ENCODE measurements around the gene ACSS1. TPM values are rescaled to one million over a fixed set of nuclear protein-coding genes. Genes with fewer than 3 reads are reported as not detected.

The ACSS1 gene
- total RNA-seq, 1 donor from 2014 or later: 164 TPM

DNA sequence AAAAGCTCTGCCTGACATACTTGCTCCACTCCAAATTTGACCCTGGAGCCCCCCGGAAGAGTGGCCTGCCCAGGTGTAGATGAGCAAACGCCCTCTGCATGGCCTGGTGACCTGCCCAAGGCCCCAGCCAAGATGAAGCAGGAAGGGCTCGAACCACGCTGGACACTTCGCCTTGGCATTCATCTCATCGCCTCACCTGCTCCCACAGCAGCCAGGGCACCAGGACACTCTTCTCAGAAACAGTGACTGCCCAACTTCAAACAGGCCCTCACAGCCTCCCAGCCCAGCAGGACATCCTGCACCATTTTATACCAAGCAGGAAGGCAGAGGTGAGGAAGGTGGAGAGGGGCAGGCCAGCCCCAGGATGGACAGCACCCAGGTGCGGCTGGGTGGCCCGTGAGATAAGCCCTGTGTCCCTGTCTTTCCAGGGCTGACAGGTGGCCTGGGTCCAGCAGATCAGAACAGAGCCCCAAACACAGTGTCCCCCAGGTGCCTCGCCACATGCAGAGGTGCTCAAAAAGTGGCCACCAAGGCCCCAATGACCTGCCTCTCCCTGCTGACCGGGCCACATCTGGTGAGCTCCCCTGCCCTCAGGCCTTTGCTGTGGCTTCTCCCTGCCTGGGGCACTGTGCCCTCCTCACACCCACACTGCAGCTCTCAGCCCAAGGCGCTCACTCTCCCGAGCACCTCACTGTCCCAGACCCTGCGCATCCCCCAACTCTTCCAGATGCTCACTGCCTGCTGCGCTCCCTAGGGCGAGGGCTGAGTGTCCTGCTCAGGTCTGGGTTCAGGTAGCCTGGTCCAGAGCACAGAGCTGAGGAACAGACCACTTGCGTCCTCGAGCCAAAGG is 7.2 kb downstream of the ACSS1 start:
- intact Hi-C loops (cut with micrococcal nuclease): no loop called here
- no peak for DNase-seq
- ATAC-seq: no peak

DNA sequence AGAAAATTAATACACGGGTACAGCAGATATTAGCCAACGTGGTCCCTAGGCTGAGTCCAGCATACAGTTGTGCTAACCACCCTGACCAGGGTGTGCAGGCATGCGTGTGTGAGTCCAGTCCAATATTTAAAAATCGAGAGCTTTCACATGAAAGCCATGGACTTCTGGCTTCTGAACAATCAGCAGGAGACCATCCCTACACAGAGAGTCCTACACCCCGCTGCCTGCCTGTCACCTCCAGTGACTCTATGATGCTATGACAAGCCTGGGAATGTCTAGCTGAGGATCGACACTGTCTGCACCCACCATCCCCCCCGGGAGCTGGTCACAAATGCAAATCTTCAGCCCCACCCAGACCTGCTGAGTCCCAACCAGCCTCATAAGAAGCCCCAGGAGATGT is 7.9 kb downstream of the ACSS1 start:
- intact Hi-C loops (cut with micrococcal nuclease): no loop called here
- ATAC-seq: no peak
- DNase-seq: no peak

DNA sequence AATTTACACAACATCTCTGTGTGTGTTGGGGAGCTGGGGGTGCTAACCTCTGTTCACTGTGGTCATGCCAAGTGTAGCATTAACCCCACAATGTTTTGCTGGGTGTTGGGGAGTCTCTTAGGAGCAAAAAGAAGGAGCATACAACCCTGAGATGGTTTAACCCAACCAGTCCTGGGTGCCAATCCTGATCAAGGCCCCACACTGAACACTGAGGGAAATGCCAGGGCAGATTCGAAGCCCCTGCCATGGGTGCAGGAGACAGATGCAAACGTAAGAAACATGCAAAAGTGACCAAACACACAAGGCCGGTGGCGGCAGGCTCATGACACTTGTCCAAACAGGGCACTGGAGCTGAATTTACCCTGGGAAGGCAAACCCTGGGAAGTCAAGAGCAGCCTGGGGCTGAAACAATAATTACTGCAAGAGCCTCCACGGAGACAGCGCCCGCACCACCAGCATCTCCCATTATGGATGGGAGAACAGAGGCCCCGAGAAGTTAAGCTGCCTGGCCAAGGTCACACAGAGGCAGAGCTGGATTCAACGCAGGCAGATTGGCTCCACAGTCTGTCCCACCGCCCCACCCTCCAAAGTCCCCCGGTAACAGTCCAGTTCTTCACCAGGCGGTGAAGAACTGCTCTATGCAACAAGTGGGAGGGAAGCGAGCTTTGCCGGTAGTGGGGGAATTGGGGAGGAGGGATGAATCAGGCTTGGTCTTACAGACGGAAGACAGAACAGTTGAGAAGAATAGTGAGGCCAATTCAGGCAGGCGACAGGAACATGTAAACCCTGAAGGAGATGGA is 8.5 kb downstream of the ACSS1 start:
- intact Hi-C loops (cut with micrococcal nuclease): no loop called here
- DNase-seq (no peak), ATAC-seq (no peak)

DNA sequence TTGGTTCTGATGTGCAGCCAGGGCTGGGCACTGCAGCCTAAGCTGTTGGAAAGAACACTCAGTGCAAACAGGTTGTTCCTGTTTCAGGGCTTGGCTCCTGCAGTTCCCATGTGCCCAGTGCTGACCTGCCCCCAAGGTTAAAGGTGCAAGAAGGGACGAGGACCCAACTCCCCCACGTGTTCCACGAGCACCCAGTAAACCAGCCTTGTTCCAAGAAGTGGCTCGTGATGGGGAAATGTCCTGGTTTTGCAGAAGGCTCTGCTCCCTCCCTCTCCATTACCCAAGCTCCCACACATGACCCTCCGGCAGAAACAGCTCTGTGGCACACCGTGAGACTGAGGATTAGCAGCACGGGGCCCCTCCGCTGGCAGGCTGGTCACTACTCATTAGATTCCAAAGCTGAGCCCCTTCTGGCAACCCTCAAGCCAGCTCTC is 9.4 kb downstream of the ACSS1 start:
- DNase-seq: peak; percentile 50
- intact Hi-C loops (cut with micrococcal nuclease): no loop called here
- ATAC-seq: peak; percentile 7

DNA sequence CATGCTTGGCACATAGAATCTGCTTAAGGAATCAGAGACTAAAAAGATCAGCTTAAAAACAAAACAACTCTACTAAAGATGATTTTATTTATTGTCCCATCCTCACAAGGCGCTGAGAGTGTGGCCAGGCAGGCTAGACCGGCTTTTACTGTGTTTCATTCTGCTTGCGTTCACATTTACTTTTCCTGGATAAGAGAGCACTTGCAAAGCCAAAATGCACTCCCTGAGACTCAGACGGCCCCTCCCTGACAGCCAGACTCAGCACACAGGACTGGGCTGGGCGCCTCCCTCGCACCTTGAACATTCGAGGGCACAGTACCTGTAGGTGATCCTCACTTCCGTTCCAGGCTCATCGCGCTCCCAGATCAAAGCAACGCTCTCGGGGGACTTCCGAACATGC is 10.2 kb downstream of the ACSS1 start:
- no peak for ATAC-seq
- DNase-seq: no peak
- intact Hi-C loops (cut with micrococcal nuclease): no loop called here

DNA sequence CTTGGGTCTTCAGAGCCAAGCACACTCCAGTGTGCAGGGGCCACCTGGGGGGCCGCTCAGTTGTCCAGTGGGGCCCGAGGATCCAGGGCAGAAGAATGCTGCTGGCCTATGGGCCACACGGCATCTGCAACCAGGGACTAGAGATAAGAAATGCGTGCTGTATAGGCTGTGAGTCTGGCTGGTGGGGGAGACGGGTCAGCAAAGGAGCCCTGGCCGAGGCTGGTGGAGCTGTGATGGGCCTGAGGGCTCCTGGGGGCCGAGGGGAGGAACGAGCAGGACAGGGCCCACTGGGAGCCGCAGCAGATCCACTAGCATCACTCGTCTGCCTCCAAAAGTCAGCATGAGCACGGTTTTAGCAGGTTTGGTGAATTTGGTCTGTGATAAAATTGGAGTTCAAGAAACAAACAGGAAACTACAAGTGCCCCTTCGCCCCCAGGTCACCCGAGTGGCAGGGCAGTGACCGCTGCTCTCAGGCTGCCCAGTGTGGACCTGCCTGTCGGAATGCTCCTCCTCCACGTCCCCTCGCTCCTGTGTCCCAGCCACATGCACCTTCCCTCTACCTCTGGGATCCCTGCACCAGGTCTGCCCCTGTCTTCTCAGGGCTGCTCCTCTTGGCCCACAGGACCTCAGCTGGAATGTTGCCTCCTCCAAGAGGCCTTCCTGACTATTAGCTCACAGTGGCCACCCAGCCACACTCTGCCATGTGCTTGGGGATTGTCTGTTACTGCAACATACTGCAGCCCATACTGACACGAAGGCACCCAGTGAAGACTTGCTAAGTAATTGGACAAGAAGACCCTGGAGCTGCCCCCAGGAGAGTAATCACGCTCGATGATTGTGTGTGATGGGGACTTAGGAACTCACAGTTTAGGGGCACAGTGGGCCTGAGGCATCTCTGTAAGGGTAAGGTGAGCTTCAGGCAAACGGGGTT is 10.9 kb downstream of the ACSS1 start:
- no peak for ATAC-seq
- intact Hi-C loops (cut with micrococcal nuclease): no loop called here
- no peak for DNase-seq

DNA sequence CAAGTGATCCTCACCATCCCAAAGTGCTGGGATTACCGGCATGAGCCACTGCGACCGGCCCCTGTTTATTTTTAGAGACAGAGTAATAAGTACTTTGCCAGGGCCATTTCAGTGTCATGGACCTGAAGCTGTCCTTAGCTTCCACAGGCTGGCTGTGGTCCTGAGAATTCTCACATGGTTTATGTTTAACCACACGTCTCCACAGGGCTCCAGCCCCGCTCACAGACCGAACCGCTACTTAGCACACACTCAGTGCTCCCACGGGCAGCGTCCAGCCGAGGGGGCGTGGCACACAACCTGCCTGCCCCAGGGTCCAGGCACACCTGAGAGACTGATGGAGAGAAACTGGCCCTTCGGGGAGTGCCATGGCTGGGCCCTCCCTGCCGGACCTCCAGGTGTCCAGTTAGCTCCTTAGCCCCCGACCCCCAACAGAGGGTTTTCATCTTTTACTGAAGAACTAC is 11.7 kb downstream of the ACSS1 start:
- intact Hi-C loops (cut with micrococcal nuclease): no loop called here
- DNase-seq (peak; percentile 84), ATAC-seq (peak; percentile 76)

DNA sequence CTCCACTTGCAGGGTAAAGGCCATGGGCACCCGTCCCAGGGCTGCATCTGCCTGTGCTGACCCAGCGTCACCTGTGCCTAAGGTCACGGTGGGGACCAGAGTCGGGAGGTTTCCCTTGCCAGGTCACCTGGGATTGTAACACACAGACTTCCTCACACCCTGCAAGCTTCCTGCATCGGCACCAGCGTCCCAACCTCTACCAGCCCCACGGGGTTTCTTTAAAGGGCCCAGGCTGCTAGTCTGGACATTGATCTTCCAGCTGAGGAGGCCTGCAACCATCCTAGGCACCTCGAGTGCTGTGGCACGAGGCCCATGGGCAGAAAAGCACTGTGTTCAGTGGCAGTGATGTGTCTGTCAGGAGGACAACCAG is 12.6 kb downstream of the ACSS1 start:
- no peak for DNase-seq
- intact Hi-C loops (cut with micrococcal nuclease): no loop called here

DNA sequence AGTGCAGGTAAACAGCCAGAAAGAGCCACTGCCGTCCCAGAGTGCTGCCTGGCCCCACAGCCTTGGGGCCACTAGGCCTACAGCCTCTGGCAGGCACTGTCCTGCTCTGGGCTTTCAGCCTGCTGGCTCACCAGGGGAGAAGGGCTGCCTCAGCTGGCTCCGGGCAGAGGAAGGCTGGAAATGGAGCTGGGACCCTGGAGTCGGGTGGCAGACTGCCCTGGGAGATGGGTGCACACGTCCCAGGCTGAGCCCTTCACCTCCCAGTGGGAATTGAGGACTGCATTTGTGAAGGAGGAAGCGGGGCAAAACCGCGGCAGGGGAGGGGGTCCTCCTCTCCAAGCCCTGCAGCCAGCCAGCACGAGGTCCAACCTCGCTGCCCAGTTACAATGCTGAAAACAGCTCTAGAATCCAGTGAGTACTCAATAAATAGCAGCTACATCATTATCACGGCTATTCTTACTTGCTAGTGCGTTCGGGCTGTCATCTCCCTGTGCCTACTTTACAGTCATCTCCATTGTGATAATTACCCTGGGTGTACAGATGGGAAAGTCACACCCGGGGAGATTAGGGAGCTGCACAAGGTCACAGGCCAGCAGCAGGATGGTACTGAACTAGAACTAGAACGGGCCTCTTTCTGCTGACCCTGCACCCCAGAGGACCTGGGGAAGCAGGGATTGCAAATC is 13.1 kb downstream of the ACSS1 start:
- intact Hi-C loops (cut with micrococcal nuclease): no loop called here
- DNase-seq (peak; percentile 64), ATAC-seq (peak; percentile 62)

More for the DNA sequence above, 12.6 kb downstream of the ACSS1 start:
- no peak for ATAC-seq

DNA sequence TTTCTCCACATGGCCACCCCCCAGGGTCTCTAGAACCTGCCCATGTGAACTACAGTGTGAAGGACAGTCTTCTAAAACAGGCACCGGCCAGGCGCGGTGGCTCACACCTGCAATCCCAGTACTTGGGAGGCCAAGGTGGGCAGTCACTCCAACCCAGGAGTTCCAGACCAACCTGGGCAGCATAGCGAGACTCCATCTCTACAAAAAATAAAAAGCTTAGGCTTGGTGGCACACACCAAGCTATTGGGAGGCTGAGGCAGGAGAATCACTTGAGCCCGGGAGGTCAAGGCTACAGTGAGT is 13.7 kb downstream of the ACSS1 start:
- intact Hi-C loops (cut with micrococcal nuclease): no loop called here
- peak; percentile 16 for DNase-seq
- ATAC-seq: no peak

DNA sequence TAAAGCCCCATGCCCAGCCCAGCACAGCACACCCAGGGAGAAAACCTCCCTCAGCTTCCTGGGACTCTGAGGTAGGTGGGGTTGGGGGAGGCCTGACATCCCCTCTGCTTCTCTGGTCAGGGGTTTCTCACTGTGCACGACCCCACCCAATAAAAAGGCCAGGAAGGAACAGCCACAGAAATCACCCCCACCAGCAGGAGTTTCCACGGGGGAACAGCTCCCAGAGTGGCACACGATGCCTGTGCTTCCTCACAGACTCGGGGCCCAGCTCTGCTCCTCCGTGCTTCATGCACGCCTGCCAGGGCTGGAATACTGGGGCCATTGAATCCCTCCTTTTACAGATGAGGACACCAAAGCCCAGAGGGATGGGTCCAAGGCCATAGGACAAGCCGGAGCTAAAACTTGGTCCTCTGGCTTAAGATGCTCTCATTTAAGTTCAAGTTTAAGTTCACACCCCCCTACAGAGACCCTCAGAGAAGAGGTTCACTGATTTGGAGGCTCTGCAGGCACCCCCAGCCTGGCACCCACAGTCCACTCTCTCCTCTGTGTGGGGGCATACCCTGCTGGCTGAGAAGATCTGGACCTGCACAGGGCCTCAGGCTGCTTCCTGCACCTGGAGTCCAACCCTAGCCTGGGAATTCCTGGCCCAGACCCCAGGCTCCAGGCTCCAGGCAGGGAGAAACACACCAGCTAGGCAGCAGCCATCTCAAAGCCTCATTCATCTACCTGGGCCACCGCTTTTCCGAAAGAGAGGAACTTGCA is 14.3 kb downstream of the ACSS1 start:
- no peak for ATAC-seq
- intact Hi-C loops (cut with micrococcal nuclease): no loop called here
- DNase-seq: peak; percentile 29

DNA sequence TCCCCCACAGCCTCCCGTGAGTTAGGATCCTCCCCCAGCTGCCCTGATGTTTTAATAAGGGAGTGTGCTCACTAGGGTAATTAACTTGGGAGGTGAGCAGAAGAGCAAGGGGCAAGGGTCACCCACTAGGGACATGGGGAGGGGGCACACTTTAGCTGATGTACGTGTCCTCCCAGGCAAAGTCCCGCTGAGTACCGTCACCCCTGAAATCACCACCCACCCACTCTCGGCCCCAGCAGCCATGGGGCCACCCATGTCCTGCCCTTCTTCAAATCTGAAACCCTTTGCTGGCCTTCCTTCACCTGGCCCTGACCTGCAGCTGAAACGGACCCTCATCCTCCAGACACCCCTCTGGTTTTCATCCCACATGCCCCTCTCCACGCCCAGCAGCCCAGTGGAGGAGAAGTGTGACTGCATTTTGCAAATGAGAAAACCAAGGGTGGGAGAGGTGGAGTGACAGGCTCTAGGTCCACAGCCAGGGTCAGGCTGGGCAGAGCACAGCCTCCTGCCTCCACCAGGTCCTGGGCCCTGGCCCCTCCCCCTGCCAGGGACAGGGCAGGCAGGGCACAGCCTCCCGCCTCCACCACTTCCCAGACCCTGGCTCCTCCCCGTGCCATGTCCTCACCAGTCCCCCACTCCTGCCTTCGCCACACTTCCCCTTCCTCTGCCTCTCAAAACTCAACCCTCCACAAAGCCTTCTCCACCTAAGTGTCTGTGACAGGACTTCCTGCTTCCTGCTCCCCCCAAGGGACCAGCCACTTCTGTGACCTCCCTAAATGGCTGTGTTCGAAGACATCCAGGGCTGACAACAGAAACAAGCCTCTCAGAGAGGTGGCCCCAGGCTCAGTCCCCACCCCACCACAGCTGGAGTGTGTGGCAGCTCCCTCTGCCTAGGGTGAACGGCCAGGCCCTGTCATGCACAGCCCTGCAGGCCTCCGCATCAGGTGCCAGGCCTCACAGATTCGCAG is 15.1 kb downstream of the ACSS1 start:
- DNase-seq (peak; percentile 81), ATAC-seq (peak; percentile 23)
- intact Hi-C loops (cut with micrococcal nuclease): no loop called here

DNA sequence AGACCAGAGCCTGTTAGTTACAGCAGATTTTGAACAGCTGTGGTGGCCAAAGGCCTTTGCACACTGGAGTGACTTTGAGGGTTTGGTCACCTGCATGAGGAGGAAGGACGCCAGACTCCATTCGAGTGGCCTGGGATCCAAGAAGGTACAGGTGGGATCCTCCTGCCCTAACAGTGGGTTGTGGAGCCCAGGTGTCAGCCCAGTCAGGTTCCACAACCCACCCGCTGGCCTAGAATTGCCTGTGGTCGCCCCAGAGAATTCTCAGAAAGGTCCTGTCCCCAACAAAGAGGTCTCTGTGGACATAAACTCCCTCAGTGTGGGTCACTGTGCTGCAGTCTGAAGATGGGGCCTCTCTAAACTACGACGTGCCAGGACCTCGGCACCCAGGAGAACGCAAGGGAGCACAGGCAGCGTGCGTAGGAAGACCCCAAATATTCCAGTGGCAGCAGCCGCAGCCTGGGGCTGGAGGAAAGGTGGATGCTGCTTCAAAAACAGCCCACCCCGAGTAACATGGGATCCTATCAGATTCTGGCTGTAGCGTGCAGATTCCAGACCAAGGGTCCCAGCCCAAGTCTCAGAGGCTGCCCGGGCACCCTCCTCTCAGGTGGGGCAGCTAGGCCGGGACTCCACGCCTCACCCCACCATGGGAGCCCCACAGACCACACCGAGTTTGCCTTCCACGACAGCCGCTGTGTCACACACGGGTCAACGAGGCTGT is 16.0 kb downstream of the ACSS1 start:
- intact Hi-C loops (cut with micrococcal nuclease): no loop called here
- peak; percentile 25 for DNase-seq
- no peak for ATAC-seq

DNA sequence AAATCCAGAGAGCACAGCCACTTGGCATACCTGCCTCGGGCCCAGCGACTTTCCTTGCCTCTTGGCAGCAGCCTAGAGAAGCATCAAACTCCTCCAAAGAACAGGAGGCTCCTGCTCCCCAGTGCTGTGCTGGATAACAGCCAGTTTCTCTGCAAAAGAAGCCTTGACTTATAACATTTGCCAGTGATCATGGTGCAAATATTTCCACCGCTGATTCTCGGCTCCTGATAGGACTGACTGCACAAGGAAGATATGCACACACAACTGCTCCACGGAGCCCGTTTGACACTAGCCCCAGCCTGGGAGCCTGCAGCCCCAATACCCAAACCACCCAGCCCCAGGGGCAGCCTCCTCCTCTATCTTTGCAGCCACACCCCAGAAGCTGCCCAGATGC is 17.5 kb downstream of the ACSS1 start:
- peak; percentile 46 for DNase-seq
- intact Hi-C loops (cut with micrococcal nuclease): no loop called here
- peak; percentile 12 for ATAC-seq

DNA sequence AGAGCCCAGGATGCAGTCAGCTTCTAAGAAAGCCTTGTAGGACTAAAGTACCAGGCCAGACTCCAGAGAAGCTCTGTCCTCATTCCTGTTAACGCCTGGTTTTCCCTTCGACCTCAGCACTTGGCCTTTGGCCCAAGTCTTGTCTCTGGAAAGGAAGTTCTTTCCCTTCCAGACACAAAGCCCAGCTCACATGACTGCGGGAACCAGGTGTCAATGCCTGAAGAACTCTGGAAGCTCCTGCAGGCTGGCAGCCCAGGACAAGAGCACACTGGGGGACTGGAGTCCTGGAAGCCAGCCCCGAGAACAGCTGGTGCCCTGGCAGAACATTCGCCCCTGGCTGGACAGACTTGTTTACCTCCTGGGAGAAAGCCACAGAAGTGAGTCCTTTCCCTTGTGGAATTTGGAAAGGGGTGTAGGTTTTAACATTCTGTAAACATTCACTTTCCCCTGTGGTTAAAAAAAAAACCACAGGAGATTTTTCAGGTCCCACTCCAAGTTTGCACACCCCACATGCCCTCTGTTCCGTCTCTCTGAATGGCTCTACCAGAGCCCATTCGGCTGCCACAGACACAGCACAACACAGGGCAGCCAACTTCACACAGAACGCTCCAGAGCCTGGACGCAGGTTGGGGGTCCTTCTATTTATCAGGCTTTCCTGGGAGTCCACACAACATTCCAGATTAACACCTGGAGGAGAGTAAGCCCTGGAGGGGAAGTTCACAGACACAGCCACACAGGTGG is 18.1 kb downstream of the ACSS1 start:
- intact Hi-C loops (cut with micrococcal nuclease): no loop called here
- ATAC-seq (peak; percentile 86), DNase-seq (peak; percentile 91)

DNA sequence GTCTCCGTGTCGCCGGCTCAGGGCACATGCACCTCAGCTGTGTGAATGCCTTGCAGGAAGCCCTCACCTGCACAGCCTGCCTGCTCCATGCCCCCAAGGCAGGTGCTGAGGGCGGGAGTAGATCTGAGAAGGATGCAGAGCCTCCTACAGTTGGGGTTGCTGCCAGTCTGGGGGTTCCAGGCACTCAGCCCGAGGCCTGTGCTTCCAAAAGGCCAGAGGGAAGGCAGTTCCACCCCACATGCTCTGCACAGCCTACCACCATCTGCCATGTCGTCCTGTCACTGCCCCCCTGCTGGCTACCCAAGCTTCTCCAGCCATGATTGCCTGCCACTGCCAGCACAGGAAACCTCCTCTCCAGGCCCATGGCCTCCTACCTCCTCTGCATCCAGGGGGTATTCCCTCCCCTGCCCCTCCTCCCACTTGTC is 19.3 kb downstream of the ACSS1 start:
- peak; percentile 25 for DNase-seq
- intact Hi-C loops (cut with micrococcal nuclease): no loop called here
- ATAC-seq: no peak
